HG03469 (cell line): ENCODE data around the gene IDH1.
"Not testable (repeated sequence)": the region's sequence is repeated elsewhere in the genome, so short reads cannot be mapped to it uniquely, and the experiment has no call there.

Source experiments
- ATAC-seq: cut with Tn5 transposase; IDR thresholded peaks from one replicate; pipeline ENCODE4 v1.9.1; 2021; ENCODE audit warnings: mild to moderate bottlenecking, moderate library complexity, moderate number of reproducible peaks; ENCODE audit not compliant: unreplicated experiment

The IDH1 gene

DNA sequence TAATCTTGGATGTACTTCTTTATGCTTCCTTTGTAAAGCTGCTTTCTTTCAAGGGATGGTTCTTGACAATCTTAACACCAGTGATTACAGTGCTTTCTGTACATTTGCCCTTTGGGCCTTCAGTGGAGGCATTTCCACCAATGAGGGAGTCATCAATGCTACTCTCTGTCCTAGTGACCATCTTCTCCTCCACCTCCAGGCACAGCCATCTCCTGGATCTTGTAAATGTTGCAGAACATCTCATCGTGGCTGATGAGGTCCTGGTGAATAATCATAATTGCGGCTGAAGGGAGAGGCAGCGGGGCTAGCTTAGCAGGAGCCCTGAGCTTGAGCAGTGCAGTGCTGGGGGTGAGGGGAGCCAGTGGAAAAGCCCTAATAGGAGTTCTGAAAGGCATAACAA is 32.5 kb downstream of the IDH1 start:
- ATAC-seq = no peak

DNA sequence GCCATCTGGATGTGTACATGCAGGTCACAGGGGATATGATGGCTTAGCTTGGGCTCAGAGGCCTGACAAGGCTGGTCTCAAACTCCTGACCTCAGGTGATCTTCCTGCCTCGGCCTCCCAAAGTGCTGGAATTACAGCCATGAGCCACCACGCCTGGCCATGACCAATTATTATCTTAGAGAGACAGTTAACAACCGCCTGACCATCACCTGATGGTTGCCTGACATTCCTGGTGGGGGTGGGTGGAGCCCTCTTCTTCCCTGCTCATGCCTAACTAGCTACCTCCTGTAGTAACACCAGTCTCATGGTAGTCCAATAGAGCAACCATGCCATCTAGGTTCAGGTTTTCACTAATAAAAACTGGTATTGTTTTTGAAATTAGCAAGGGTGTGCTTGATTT is 33.0 kb downstream of the IDH1 start:
- ATAC-seq = not testable (repeated sequence)

DNA sequence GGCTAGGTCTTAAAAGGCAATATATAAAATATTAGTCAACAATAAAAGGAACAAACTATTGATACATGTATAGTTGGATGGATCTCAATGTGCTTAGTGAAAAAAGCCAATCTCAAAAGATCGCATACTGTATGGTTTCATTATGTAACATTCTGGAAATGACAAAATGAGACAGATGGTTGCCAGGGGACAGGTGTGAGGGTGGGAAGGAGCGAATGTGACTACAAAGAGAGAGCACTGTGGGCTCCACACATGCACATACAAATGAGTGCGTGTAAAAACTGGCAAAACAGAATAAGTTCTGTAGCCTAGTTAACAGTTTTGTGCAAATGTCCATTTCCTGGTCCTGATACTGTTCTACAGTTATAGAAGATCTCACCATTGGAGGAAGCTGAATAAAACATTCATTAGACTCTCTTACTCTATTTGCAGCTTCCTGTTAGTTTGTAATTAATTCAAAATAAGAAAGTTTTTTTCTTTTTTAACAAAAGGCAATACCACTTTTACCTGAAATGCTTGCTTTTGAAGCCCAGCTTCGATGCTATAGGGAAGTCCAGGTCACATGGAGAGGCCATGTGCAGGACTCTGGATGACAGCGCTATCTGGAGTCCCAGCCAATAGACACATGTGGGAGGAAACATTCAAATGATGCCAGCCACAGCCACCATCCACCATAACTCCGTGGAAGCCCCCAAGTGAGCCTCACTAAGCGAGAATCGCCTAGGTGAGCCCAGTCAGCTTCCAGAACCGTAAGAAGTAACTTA is 44.0 kb downstream of the IDH1 start:
- no peak for ATAC-seq

DNA sequence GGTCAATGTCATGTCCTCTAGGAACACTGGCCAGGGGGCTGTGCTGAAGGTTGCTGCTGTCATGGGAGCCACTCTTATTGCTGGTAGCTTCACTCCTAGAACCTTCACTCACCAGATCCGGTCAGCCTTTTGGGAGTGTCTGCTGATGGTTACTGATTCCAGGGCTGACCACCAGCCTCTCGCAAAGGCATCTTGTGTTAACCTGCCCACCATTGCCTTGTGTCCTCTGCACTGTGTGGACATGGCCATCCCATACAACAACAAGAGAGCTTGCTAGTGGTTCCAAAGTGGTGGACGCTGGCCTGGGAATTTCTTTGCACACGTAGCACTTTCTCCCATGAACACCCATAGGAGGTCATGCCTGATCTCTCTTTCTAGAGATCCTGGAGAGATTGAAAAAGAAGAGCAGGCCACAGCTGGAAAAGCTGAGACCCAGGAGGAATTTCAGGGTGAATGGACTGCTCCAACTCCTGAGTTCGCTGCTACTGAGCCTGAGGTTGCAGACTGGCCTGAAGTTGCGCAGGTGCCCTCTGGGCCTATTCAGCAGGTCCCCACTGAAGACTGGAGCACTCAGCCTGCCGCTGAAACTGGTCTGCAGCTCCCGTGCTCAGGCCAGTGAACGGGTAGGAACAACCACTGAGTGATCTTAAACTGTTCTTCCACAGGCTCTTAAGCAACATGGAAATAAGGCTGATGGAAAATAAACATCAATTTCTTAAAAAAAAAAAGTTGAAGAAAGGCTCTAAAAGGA is 46.4 kb downstream of the IDH1 start:
- ATAC-seq = no peak

DNA sequence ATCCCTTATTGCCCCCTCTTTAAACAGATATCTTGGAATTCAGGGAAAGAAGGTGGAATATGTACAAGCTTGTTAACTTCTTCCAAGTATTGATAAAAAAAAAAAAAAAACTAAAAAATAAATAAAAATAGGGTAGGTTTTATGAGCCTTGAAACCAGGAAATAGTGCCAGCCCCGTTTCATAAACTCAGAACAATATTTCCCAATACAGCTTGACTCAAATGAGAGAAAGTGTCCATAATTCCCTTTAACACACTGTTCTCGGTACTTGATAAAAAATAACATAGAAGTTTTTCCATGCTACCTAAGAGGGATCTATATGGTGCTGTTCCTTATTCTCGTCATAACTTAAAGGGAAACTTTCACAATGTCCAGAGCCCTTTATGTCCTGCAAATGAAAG is 47.1 kb downstream of the IDH1 start:
- no peak for ATAC-seq

DNA sequence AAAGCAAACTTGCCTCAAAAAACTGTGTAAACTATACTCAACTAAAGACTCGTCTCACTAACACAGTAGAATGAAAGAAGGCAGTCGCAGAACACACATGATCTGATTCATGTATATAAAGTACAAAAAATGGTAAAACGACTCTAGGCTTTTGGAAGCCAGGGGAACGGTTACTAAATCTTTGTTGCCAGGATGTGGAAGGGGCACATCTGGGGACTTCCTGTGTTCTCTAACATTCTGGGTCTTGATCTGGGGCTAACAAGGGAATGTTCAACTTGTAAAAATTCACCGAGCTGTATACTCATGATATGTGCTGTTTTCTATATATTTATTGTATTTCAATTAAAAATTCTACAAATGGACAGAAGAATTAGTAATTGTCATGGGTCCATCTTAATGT is 50.7 kb downstream of the IDH1 start:
- no peak for ATAC-seq

DNA sequence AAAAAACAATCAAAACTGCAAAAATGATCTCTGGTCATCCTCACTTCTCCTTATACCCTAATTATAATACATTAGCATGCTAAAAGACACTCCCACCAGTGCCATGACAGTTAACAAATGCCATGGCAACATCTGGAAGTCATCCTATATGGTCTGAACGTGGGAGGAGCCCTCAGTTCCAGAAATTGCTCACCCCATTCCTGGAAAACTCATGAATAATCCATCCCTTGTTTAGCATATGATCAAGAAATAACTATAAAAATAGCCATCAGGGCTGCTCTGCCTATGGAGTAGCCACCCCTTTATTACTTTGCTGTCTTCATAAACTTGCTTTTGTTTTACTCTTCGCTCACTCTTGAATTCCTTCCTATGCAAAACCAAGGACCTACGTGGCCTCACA is 59.3 kb downstream of the IDH1 start:
- no peak for ATAC-seq

DNA sequence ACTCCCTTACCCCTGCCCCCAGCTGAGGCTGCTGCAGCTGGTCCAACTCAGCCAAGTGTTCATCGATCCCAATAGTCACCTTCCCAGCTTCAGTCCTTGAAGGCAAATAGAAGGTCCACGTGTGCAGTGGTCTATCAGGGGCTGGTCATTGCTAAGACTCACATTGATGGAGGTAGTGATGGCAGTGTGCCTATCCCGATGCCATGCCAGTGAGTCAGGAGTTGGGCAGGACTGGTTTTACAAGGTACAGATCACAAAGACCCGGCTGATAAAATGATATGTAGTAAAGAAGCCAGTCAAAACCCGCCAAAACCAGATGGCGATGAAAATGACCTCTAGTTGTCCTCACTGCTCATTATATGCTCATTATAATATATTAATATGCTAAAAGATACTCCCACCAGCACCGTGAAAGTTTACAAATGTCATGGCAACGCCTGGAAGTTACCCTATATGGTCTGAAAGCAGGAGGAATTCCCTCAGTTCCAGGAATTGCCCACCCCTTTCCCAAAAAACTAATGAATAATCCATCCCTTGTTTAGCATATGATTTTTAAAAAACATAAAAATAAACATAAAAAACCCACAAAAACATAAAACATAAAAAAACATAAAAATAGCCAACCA is 62.1 kb downstream of the IDH1 start:
- no peak for ATAC-seq

DNA sequence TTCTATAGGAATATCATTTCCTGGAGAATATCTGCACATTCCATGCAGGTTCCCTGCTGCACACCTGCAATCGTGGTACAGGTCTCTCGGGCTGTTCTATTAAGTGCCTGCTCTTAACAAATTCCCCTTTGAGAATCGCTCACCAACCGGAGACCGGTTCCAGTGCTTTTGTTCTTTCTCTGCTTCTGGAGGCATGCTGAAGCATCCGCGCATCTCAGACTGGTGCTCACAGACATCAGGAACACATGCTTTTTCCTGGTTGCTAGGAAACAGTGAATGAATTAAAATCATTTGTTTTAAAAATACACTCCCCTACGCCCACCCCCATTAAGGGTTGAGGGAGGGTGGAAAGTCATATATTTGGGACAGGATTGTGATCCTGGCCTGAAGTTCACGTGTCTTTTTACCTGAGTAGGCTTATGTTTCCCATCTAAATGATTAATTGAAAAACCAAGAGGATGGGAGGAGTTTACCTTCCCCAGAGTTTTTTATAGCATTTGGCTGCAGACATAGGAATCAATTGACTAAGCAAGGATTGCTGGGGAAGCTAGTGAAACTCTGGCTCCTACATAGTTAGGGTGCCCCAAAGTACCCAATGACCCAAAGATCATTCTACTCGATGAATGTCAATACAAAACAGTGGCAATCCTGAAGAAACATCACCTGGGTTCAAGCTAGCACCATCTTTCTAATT is 64.9 kb downstream of the IDH1 start, which contains the start of gene C2orf80:
C2orf80 (minus strand) TSS at position 221 of the 694 bp plus-strand sequence. CDS start 3,044 bp downstream, outside the sequence.
- no peak for ATAC-seq

DNA sequence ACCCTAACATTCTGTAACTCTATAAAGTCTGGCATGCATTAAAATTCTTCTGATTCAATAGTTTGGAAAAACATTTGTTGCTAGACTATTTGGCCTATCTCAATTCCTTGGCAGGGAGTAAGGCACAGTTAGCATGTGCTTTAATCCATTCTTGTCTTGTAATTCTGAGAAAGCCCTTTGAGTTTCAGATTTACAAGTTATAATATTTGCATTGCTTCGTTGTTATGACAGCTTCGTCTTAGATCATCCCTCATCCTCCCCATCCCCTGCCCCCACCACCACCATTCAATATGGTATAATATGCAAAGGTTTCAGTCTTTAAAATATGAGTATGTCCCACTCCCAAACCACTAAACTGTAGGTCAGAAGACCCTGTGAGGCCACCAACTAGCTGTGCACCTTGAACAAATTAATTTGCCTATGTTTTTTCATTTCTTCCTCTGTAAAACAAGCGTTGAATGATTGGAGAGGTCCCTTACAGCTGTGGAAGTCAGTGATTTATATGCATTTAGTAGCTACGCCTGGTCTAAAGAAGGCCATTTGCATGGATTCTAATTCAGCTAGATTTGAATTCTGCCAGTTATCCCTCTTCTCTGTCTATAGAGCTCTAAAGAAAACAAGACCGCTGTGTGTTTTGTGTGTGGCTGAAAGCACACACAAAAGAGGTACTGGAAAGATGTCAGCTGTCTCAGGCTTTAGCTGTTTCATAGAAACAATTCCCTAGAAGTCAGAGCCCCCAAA is 65.6 kb downstream of the IDH1 start:
- ATAC-seq = no peak

DNA sequence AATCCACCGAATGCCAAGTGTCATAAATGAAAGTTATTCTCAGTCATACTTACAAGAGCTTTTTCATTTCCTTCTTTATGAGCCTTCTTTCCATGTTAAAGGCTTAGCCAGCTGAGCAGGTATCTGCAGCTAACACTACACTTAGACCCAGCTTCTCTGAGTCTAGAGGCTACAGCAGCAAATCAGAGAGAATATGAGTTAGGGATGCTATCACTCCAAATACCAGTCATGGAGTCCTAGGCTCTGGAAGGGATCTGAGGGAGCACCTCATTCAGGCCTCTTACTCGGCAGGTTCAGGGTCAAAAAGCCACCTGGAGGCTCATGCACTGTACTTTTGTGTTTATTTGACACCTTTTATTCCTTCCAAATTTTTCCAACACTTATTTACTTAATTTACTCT is 68.0 kb downstream of the IDH1 start:
- no peak for ATAC-seq

DNA sequence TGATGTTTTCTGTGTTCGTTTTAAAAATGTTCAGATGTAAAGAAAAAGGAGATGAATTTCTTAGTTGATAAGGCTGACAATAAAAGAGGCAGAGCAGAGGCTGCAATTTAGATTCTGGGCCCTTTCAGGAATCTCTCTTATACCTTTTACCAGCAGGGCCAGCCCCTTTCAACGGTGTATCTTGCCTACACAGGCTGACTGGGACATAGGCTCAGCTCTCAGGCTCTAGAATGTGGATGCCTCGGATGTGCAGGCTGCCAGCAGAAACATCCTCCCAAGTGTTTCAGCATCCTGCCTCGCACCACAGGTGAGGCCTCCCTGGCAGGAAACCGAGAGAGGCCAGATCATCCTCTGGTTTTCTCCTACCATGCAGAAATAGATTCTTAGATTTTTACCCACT is 68.4 kb downstream of the IDH1 start:
- no peak for ATAC-seq
